Activated T-helper 2 cell treated with anti-CD3 and anti-CD28 coated beads, Interferon-gamma antibody, Interleukin-2, Interleukin-4, amounts not matched to agents 10 μg/mL and 5 μg/mL and 100 μg/mL, durations not matched to agents 14 hours and 24 hours and 36 hours (primary cell): Measurements from ENCODE around the gene RGS7. TPM values are rescaled to one million over a fixed set of nuclear protein-coding genes. Genes with fewer than 3 reads are reported as not detected.

Experiments
- DNase-seq: peaks from one replicate; pipeline ENCODE4 v3.0.0; 2021; ENCODE audit warnings: low spot score
- H3K27ac Mint-ChIP-seq: one replicate; pipeline ENCODE4 v1.8.0; 2021; ENCODE audit warnings: mixed read lengths
- H3K27me3 Mint-ChIP-seq: one replicate; pipeline ENCODE4 v1.8.0; 2021; ENCODE audit warnings: low read depth, mixed read lengths
- H3K36me3 Mint-ChIP-seq: one replicate; pipeline ENCODE4 v1.8.0; 2021; ENCODE audit warnings: low read depth, mixed read lengths
- H3K4me1 Mint-ChIP-seq: one replicate; pipeline ENCODE4 v1.8.0; 2021; ENCODE audit warnings: low read depth, mixed read lengths
- H3K4me3 Mint-ChIP-seq: one replicate; pipeline ENCODE4 v1.8.0; 2021; ENCODE audit warnings: low read depth, mild to moderate bottlenecking, moderate library complexity, mixed read lengths
- H3K9me3 Mint-ChIP-seq: one replicate; pipeline ENCODE4 v1.8.0; 2021; ENCODE audit warnings: mixed read lengths
- intact Hi-C: fragments of 100-400 bp; cut with micrococcal nuclease; formaldehyde crosslinking; loops from one replicate; pipeline ENCODE4 v1.15.1; 2023
- total RNA-seq: library from RNA; stranded (reverse); gene quantifications from 2 replicates; pipeline ENCODE4 v1.2.3, GENCODE V29; 2022

Gene RGS7
- total RNA-seq, 1 donor from 2014 or later = not detected

DNA sequence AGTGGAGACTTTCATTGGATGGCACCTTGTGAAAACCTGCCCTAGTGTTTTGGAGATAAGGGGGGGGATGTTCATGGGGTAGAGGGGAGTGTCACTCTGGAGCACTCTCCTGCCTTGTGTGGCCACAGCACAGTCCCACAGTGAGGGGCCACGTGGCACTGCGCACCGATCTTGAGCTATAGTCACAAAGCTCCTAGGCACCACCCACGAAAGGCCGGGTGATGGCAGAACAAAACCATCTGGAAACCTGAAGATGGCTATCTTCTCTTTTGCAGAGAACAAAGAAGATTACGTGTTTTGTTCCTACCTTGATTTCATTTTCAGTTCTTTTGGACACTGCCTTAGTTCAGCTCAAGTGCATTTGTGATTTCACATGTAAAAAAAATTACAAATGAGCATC, 220.6 kb downstream of the RGS7 start:
- H3K27ac Mint-ChIP-seq = no peak overlapping the region
- no peaks in the 10 kb centered on the region for H3K4me1 Mint-ChIP-seq
- no peaks in the 10 kb centered on the region for H3K27me3 Mint-ChIP-seq
- H3K36me3 Mint-ChIP-seq = no peaks in the 10 kb centered on the region
- H3K4me3 Mint-ChIP-seq = no peak overlapping the region
- peaks cover 4% of the 10 kb centered on the region for H3K9me3 Mint-ChIP-seq
- intact Hi-C loops = no loop called here
- DNase-seq = no peak

DNA sequence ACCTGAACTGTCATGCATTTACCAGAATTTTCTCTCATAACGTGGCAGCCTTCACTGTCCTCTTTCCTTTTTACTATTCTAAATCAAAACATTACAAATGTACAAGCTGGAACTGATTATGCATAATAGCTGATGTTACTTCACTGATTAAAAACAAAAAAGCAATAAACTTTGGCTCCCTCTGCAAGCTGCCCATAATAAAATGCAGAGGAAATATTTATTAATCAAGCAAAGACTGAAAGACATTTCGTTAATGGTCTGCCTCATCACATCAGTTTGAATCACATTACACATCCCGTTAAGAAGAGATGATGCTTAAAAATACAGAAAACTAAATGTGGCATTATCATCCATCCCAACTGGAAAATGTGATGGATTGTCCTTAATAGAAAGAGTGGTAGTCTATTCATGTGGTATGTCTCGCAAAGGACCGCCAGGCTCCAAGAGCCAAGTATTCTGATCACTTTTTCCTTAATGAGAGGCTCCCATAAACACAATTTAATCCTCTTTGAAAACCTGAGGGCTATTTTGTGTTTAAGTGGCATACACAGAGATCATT, 225.3 kb downstream of the RGS7 start:
- no peaks in the 10 kb centered on the region for H3K36me3 Mint-ChIP-seq
- no peak overlapping the region for H3K4me3 Mint-ChIP-seq

DNA sequence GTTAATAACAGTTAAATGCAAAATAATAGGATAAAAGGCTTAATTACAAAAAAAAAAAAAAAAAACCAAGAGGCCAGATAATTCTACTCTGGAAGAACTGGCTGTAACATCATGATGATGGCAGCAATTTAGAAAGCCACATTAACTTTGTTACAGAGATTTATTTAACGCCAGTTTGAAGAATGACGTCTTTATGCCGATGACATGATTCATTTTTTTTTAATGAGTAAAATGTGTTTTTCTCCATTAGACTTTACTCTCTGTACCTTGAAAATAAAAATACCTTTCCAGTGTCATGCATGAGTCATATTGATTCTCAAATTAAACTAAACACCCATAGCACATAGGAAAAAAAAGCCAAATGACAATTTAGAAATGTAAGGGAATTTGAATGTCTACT, 226.1 kb downstream of the RGS7 start:
- intact Hi-C loops = no loop called here
- no peak for DNase-seq
- no peaks in the 10 kb centered on the region for H3K36me3 Mint-ChIP-seq
- H3K4me1 Mint-ChIP-seq = no peaks in the 10 kb centered on the region
- H3K4me3 Mint-ChIP-seq = no peak overlapping the region
- peaks cover 4% of the 10 kb centered on the region for H3K9me3 Mint-ChIP-seq
- H3K27ac Mint-ChIP-seq = no peak overlapping the region
- no peaks in the 10 kb centered on the region for H3K27me3 Mint-ChIP-seq

More for the DNA sequence above, 225.3 kb downstream of the RGS7 start:
- no peaks in the 10 kb centered on the region for H3K27me3 Mint-ChIP-seq
- H3K27ac Mint-ChIP-seq = no peak overlapping the region
- no peaks in the 10 kb centered on the region for H3K4me1 Mint-ChIP-seq
- H3K9me3 Mint-ChIP-seq = peaks cover 4% of the 10 kb centered on the region
- DNase-seq = no peak
- intact Hi-C loops = no loop called here

DNA sequence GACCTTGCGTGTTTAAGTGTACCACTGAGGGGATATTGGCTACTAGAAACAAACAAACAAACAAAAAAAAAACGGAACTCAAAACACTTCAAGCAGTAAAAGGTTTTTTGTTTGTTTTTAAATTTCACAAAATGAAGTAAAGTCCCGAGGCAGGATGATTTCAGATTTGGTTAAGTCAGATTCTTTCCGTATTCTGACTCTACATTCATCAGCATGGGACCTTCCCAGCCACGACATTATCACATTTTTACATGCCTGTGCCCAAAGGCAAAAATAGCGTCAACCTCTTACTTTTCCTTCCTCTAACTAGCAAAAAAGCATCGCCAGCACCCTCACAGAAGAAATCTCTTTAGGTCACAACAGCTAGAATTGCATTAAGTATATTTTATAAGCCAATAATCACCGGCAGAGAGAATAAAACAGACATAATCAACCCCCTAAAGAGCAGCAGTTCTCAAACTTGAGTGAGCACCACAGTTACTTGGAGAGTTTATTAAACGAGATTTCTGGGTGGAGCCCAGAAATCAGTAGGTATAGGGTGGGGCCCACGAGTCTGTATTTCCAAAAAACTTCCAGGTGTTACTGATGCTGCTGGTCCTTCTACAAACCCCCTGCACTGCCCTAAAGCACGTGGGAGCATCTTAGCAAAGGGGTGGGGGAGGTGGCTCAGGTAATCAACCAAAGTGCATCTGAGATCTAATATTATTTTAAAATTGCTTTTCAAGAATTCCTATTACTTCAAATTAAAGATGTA, 227.6 kb downstream of the RGS7 start:
- Mint-ChIP-seq H3K27ac (no peak overlapping the region), H3K4me3 (no peak overlapping the region), H3K4me1 (no peaks in the 10 kb centered on the region), H3K36me3 (no peaks in the 10 kb centered on the region), H3K9me3 (peaks cover 3% of the 10 kb centered on the region), H3K27me3 (no peaks in the 10 kb centered on the region)
- intact Hi-C loops = no loop called here
- DNase-seq = no peak

DNA sequence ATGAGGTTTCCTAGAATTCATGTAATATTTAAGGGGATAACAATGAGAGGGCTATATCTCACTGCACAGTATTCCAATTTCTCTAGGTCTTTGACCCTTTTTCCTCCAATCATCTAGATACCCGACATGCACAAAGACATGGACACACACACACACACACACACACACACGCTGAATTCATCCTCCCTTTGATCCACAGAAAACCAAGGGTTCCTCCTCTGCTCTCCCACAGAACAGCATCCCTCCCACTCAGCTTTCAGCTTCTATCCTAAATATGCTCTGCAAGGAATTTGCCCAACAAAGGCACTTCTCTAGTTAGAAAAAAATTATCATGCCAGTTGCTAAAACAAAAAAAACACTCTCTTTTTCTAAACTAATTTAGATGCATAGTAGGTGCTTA, 231.7 kb downstream of the RGS7 start:
- no peak for DNase-seq
- no peaks in the 10 kb centered on the region for H3K4me1 Mint-ChIP-seq
- H3K36me3 Mint-ChIP-seq = no peaks in the 10 kb centered on the region
- no peaks in the 10 kb centered on the region for H3K27me3 Mint-ChIP-seq
- no peaks in the 10 kb centered on the region for H3K9me3 Mint-ChIP-seq
- intact Hi-C loops = no loop called here
- no peak overlapping the region for H3K4me3 Mint-ChIP-seq
- no peak overlapping the region for H3K27ac Mint-ChIP-seq

DNA sequence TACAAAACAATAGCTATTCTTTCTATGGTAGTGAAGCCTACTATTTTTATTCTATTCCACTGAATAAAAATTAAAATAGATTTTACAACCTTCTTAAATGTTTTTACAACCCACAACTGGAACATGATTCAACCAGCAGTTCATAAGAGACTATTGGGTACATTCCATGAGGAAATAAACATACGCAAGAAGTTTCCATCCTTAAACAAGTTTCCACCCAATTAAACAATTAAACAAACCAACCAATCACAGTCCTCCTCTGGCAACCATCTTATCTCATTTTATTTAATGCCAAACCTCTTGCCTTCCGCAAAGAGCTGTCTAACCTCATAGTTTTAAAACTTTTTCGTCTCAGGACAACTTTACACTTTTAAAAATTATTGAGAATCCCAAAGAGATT, 239.0 kb downstream of the RGS7 start:
- Mint-ChIP-seq H3K4me3 (no peak overlapping the region), H3K36me3 (no peaks in the 10 kb centered on the region), H3K9me3 (no peaks in the 10 kb centered on the region), H3K4me1 (no peaks in the 10 kb centered on the region), H3K27me3 (no peaks in the 10 kb centered on the region), H3K27ac (no peak overlapping the region)
- intact Hi-C loops = no loop called here
- DNase-seq = no peak

DNA sequence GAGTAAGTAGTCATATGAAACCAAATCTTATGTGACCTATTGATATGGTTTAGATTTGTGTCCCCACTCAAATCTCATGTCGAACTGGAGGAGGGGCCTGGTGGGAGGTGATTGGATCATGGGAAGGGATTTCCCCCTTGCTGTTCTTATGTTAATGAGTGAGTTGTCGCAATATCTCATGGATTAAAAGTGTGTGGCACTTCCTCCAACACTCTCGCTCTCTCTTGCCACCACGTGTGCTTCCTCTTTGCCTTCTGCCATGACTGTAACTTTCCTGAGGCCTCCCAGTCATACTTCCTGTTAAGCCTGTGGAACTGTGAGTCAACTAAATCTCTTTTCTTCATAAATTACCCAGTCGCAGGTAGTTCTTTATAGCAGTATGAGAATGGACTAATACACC, 241.2 kb downstream of the RGS7 start:
- Mint-ChIP-seq H3K9me3 (peaks cover 6% of the 10 kb centered on the region), H3K27ac (no peak overlapping the region), H3K4me1 (no peaks in the 10 kb centered on the region), H3K36me3 (no peaks in the 10 kb centered on the region), H3K4me3 (no peak overlapping the region), H3K27me3 (no peaks in the 10 kb centered on the region)
- intact Hi-C loops = no loop called here
- DNase-seq = no peak

DNA sequence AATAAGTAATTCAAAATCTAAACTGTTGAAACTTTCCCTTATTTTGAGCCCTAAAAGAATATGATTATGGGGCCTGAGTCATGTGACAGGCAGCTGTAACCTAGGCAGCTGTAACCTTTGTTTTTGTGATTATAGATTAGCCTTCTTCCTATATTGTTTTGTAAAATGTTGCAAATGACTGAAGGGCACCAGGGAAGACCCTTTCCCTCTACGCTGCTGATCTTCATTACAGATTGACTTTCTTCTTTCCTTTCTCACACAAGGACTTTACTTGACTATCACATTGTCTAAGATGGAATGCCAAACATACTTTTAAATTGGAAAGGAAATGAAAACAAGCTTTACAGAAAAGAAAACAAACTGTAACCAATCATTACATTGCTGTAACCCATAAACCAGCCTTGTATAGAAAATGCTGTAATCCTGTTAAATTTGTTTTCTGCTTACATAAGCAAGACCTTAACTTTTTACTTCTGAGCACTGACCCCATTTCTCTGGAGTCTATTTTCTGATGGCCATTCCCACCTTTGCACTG, 242.2 kb downstream of the RGS7 start:
- Mint-ChIP-seq H3K4me1 (no peaks in the 10 kb centered on the region), H3K9me3 (peaks cover 6% of the 10 kb centered on the region), H3K27me3 (no peaks in the 10 kb centered on the region), H3K36me3 (no peaks in the 10 kb centered on the region), H3K27ac (no peak overlapping the region), H3K4me3 (no peak overlapping the region)
- intact Hi-C loops = no loop called here
- DNase-seq = no peak

DNA sequence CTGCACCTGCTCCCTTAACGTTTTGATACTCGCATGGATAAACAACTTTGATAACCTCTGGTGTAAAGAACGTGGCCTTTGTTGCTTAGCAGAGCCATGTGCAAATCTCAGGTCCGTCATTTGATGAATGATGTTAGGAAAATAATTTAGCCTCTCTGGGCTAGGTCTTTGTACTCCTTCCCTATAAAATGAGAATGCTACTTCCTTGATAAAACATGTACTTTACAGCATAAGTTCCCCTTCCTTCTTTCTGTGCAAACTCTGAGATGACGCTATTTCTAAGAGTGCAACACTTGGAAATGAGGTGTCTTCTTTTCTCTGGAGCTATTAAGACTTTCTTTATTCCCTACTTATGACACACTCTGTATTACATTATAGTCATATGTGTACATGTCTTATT, 243.4 kb downstream of the RGS7 start:
- Mint-ChIP-seq H3K9me3 (peaks cover 6% of the 10 kb centered on the region), H3K4me3 (no peak overlapping the region), H3K4me1 (no peaks in the 10 kb centered on the region), H3K27ac (no peak overlapping the region), H3K27me3 (no peaks in the 10 kb centered on the region), H3K36me3 (no peaks in the 10 kb centered on the region)
- no peak for DNase-seq
- intact Hi-C loops = no loop called here

DNA sequence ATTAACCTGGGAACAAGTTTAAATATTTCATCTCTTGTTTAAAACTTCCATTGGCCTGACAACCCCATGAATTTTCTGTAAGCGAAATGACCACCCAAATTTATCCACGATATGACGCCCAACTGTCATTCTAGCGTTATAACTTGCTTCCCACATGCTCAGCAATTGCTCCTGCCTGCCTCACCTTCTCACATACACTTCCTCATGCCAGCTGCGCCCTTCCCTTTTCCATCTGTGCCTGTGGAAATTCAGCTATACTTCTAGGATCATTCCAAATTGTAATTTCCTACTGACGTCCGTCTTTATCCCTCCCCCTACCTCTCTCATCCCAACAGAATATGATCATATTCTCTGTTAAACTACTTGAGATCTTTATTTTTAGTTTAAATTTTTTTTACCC, 248.0 kb downstream of the RGS7 start:
- DNase-seq = no peak
- H3K4me3 Mint-ChIP-seq = no peak overlapping the region
- H3K4me1 Mint-ChIP-seq = no peaks in the 10 kb centered on the region
- intact Hi-C loops = no loop called here
- H3K9me3 Mint-ChIP-seq = peaks cover 6% of the 10 kb centered on the region
- no peak overlapping the region for H3K27ac Mint-ChIP-seq
- no peaks in the 10 kb centered on the region for H3K36me3 Mint-ChIP-seq
- no peaks in the 10 kb centered on the region for H3K27me3 Mint-ChIP-seq

DNA sequence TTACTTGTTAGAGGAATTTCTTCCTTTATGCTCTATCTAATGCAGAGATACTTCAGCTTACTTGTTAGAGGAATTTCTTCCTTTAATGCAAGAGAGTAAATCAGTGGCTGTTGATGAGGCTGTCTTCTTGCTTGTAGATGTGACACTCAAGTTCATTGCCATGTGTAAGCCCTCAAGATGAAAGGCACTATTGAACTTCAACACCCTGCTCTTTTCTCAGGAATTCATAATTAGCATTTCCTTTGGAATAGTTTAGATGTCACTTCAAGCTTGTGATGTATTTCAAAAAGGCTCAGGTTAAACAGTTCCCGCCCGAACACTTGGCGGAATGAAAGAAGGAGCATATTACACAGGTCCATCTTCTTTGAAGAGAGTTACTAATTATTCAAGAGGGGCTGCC, 251.9 kb downstream of the RGS7 start:
- H3K4me3 Mint-ChIP-seq = no peak overlapping the region
- intact Hi-C loops = no loop called here
- no peaks in the 10 kb centered on the region for H3K4me1 Mint-ChIP-seq
- H3K9me3 Mint-ChIP-seq = no peaks in the 10 kb centered on the region
- no peak overlapping the region for H3K27ac Mint-ChIP-seq
- no peak for DNase-seq
- H3K36me3 Mint-ChIP-seq = no peaks in the 10 kb centered on the region
- H3K27me3 Mint-ChIP-seq = no peaks in the 10 kb centered on the region

DNA sequence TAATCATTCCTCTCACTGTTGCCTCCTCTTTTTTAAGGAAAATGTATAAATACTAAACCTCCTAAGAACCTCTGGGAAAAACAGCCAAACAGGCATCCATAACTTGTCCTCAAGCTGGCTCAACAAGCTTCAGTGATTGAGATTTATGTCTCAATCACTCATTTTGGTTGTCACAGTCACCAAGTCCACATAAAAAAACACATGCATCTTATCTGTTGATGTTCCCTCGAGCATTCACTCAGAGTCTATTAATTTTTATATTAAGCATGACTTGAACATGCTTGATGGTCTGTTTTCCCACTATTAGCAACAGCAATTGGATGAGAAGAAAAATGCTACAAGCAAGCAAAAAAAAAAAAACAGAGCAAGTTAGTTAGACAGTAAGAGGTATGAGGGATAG, 254.3 kb downstream of the RGS7 start:
- Mint-ChIP-seq H3K4me3 (no peak overlapping the region), H3K27ac (no peak overlapping the region), H3K4me1 (no peaks in the 10 kb centered on the region), H3K27me3 (no peaks in the 10 kb centered on the region), H3K9me3 (peaks cover 3% of the 10 kb centered on the region), H3K36me3 (no peaks in the 10 kb centered on the region)
- DNase-seq = no peak
- intact Hi-C loops = no loop called here

DNA sequence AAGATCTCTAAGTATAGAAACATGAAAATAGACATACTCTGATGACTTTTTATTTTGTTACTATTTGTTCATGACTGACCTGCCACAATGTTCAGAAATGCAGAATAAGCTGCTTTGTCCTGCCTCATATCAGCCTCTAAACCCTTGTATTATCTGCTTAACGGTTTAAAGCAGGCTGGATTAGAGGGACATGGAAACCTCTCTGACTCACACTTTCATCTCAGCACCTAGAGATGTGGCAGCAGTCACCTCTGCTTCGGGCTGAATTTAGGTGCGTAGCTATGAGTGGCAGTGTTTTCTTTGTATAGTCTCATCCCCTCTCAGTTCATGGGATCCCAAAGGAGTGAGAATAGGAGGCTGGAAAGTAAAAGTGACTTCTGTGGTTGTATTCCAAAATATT, 255.4 kb downstream of the RGS7 start:
- no peak for DNase-seq
- H3K9me3 Mint-ChIP-seq = peaks cover 3% of the 10 kb centered on the region
- intact Hi-C loops = no loop called here
- no peaks in the 10 kb centered on the region for H3K36me3 Mint-ChIP-seq
- H3K4me1 Mint-ChIP-seq = no peaks in the 10 kb centered on the region
- H3K27me3 Mint-ChIP-seq = no peaks in the 10 kb centered on the region
- no peak overlapping the region for H3K27ac Mint-ChIP-seq
- no peak overlapping the region for H3K4me3 Mint-ChIP-seq
